SK-N-SH (cell line): ENCODE results near the gene MRPS2. TPM values are rescaled to one million over a fixed set of nuclear protein-coding genes. Genes with fewer than 3 reads are reported as not detected.
"Not testable (repeated sequence)": the region's sequence is repeated elsewhere in the genome, so short reads cannot be mapped to it uniquely, and the experiment has no call there.

ENCODE experiments used
- CTCF ChIA-PET: fragments of 300-600, 350-600 bp; formaldehyde crosslinking; extraction: SDS; loops from one replicate; lab custom pipeline; 2021; lab: Yijun Ruan, JAX
- POLR2A ChIA-PET: fragments of 350-600 bp; sonication (Branson Sonifier 250); formaldehyde crosslinking; extraction: SDS; loops from one replicate; lab custom pipeline; 2020; ENCODE audit warnings: antibody characterized with exemption, inconsistent platforms; lab: Yijun Ruan, JAX
- DNase-seq: peaks from one replicate; pipeline ENCODE4 v3.0.0; 2012
- H2AFZ ChIP-seq: fragments of 200-600 bp; sonication (generic); 2 replicates; pipeline ENCODE4 v1.8.1; 2016; ENCODE audit warnings: antibody characterized with exemption, mild to moderate bottlenecking, low read depth
- H3F3A ChIP-seq: fragments of 200-600 bp; sonication (generic); replicated peaks from 2 replicates; pipeline ENCODE3; 2016; ENCODE audit warnings: antibody characterized with exemption, mild to moderate bottlenecking; ENCODE audit not compliant: insufficient read depth
- H3K27ac ChIP-seq, 2 experiments: fragments of 200-500 bp in 1 of 2; fragments of 200-600 bp in 1 of 2; sonication (Bioruptor generic) in 1 of 2; sonication (generic), shearing (Covaris generic) in 1 of 2; 2 replicates each; pipeline versions ENCODE4 v1.5.1 to v1.6.1; 2014 to 2016; ENCODE audit warnings: low read depth in 2 of 2, inconsistent platforms in 1 of 2, low read length in 1 of 2, mild to moderate bottlenecking in 1 of 2, mixed read lengths in 1 of 2
- H3K27me3 ChIP-seq: fragments of 200-600 bp; sonication (generic), shearing (Covaris generic); 2 replicates; pipeline ENCODE4 v1.6.1; 2016; ENCODE audit warnings: mixed run types; ENCODE audit not compliant: insufficient read depth
- H3K36me3 ChIP-seq, 2 experiments: fragments of 200-500 bp in 1 of 2; fragments of 200-600 bp in 1 of 2; sonication (Bioruptor generic) in 1 of 2; sonication (generic) in 1 of 2; replicated peaks in 1 of 2; 2 replicates each; pipeline versions ENCODE3 to v1.5.1; 2014 to 2016; ENCODE audit warnings: low read length in 1 of 2, mild to moderate bottlenecking in 1 of 2; ENCODE audit not compliant: insufficient read depth in 2 of 2, control insufficient read depth in 1 of 2
- H3K4me1 ChIP-seq, 2 experiments: fragments of 200-500 bp in 1 of 2; fragments of 200-600 bp in 1 of 2; sonication (Bioruptor generic) in 1 of 2; sonication (generic), shearing (Covaris generic) in 1 of 2; 2 replicates each; pipeline versions ENCODE4 v1.5.1 to v1.6.1; 2014 to 2016; ENCODE audit warnings: low read depth in 1 of 2, low read length in 1 of 2, mixed run types in 1 of 2; ENCODE audit not compliant: insufficient read depth in 2 of 2, control insufficient read depth in 1 of 2
- H3K4me2 ChIP-seq: fragments of 200-600 bp; sonication (generic), shearing (Covaris generic); 2 replicates; pipeline ENCODE4 v1.6.1; 2017; ENCODE audit warnings: mixed run types
- H3K4me3 ChIP-seq, 2 experiments: fragments of 200-500 bp in 1 of 2; fragments of 200-600 bp in 1 of 2; sonication (Bioruptor generic) in 1 of 2; sonication (generic), shearing (Covaris generic) in 1 of 2; 2 replicates each; pipeline versions ENCODE4 v1.5.1 to v1.8.1; 2014 to 2016; ENCODE audit warnings: low read depth in 2 of 2, inconsistent platforms in 1 of 2, low read length in 1 of 2, mild to moderate bottlenecking in 1 of 2, mixed read lengths in 1 of 2, moderate library complexity in 1 of 2
- H3K79me2 ChIP-seq: fragments of 200-600 bp; sonication (generic); 2 replicates; pipeline ENCODE4 v1.8.1; 2017; ENCODE audit warnings: mild to moderate bottlenecking; ENCODE audit not compliant: insufficient read depth
- H3K9ac ChIP-seq: fragments of 200-600 bp; sonication (generic); 2 replicates; pipeline ENCODE4 v1.6.1; 2017; ENCODE audit warnings: mixed run types
- H3K9me2 ChIP-seq: fragments of 200-600 bp; sonication (generic); 2 replicates; pipeline ENCODE4 v1.6.1; 2017; ENCODE audit warnings: mixed run types
- H3K9me3 ChIP-seq: fragments of 200-600 bp; sonication (generic); 2 replicates; pipeline ENCODE4 v1.6.1; 2017; ENCODE audit warnings: mixed run types, mild to moderate bottlenecking, moderate library complexity
- H4K20me1 ChIP-seq: fragments of 200-600 bp; sonication (generic); 2 replicates; pipeline ENCODE4 v1.6.1; 2017; ENCODE audit warnings: mild to moderate bottlenecking, mixed run types; ENCODE audit not compliant: insufficient read depth
- ELF1 ChIP-seq: IDR thresholded peaks from 2 replicates; pipeline ENCODE4 v1.4.0; 2012
- EP300 ChIP-seq, 2 experiments: IDR thresholded peaks; 2 replicates each; pipeline versions ENCODE4 v1.4.0 to v1.6.1; 2012; ENCODE audit warnings: borderline replicate concordance in 1 of 2, low read depth in 1 of 2, low read length in 1 of 2
- EZH2phosphoT487 ChIP-seq: fragments of 200-600 bp; sonication (generic); IDR thresholded peaks from 2 replicates; pipeline ENCODE4 v1.6.1; 2017; ENCODE audit warnings: low read depth, mixed run types, mild to moderate bottlenecking, antibody characterized with exemption, moderate library complexity, borderline replicate concordance
- FOSL2 ChIP-seq: IDR thresholded peaks from 2 replicates; pipeline ENCODE4 v1.4.0; 2012; ENCODE audit warnings: low read depth, mild to moderate bottlenecking, moderate library complexity, borderline replicate concordance
- FOXJ3 ChIP-seq: sonication (generic); formaldehyde crosslinking; IDR thresholded peaks from 2 replicates; pipeline ENCODE4 v1.5.1; 2020; ENCODE audit warnings: mild to moderate bottlenecking, missing genetic modification reagents
- MXI1 ChIP-seq: IDR thresholded peaks from 2 replicates; pipeline ENCODE4 v1.6.1; 2012; ENCODE audit warnings: mild to moderate bottlenecking, low read depth, low read length, improper control_type of control experiment
- NRF1 ChIP-seq: IDR thresholded peaks from 2 replicates; pipeline ENCODE4 v1.6.1; 2012; ENCODE audit warnings: low read depth, mild to moderate bottlenecking, low read length
- RCOR1 ChIP-seq: fragments of 150-350 bp; IDR thresholded peaks from 2 replicates; pipeline ENCODE4 v1.6.1; 2017; ENCODE audit warnings: antibody characterized with exemption, low read length
- USF2 ChIP-seq: fragments of 150-350 bp; IDR thresholded peaks from 2 replicates; pipeline ENCODE4 v1.6.1; 2017; ENCODE audit warnings: antibody characterized with exemption, low read length, low read depth, borderline replicate concordance
- WGBS: methylation state at CpG from one replicate; pipeline ENCODE4 v1.1.6; 2017; ENCODE audit warnings: low lambda C conversion rate; 5-methylcytosine and 5-hydroxymethylcytosine counted together
- polyA plus RNA-seq, 3 experiments: library from polyadenylated mRNA; depleted of rRNA; stranded (reverse); fragments of >200 nt; gene quantifications; 2 replicates each; pipeline ENCODE4 v1.2.3, GENCODE V29; 2012

MRPS2 gene
- polyA plus RNA-seq, 1 of the 3 experiments (the other 2 are of a cell fraction) = 113 TPM

DNA sequence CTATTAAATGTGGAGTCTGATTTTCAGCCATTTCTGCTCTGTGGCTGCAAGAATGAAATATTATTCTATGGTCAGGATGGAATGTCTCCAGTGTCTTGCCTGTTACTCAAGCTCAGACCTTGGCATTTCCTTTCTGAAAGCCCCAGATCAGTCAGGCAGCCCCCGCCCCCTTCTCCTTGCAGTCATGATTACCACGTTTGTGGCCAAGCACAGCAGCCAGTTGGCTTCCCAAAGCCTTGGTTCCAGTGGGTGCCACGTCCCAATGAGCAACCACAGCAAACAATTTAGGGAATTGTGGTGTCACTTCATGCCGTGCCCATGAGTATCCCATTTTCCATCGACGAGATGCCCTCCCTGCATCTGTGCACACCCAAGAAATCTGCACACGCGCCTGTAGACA, 35.7 kb downstream of the MRPS2 start:
- H2AFZ ChIP-seq = no peak overlapping the region
- ChIA-PET CTCF (no interaction called here), POLR2A (no interaction called here)
- no peaks in the 10 kb centered on the region for H3K27me3 ChIP-seq
- DNase-seq = no peak
- no peak overlapping the region for H3K4me2 ChIP-seq
- TF ChIP-seq NRF1 = no peak
- TF ChIP-seq ELF1 = no peak
- TF ChIP-seq RCOR1 = no peak
- no peak for TF ChIP-seq FOSL2
- TF ChIP-seq MXI1 = no peak
- no peak for TF ChIP-seq EZH2phosphoT487
- TF ChIP-seq EP300 (IDR thresholded peaks at IDR 0.05; ENCODE audit: borderline replicate concordance in 1 of 2, low read depth in 1 of 2, low read length in 1 of 2) = no peak
- no peak for TF ChIP-seq FOXJ3 (CRISPR knock-in tag)
- no peaks in the 10 kb centered on the region for H3K4me1 ChIP-seq
- WGBS = 30% methylated on average over 8 of the region's 8 CpGs
- no peaks in the 10 kb centered on the region for H3K79me2 ChIP-seq
- H3K27ac ChIP-seq = no peak overlapping the region
- H3K9ac ChIP-seq = no peak overlapping the region
- H3F3A ChIP-seq = no peaks in the 10 kb centered on the region
- no peaks in the 10 kb centered on the region for H3K9me3 ChIP-seq
- no peaks in the 10 kb centered on the region for H3K9me2 ChIP-seq
- no peak overlapping the region for H3K4me3 ChIP-seq
- H3K36me3 ChIP-seq = no peaks in the 10 kb centered on the region
- no peaks in the 10 kb centered on the region for H4K20me1 ChIP-seq

DNA sequence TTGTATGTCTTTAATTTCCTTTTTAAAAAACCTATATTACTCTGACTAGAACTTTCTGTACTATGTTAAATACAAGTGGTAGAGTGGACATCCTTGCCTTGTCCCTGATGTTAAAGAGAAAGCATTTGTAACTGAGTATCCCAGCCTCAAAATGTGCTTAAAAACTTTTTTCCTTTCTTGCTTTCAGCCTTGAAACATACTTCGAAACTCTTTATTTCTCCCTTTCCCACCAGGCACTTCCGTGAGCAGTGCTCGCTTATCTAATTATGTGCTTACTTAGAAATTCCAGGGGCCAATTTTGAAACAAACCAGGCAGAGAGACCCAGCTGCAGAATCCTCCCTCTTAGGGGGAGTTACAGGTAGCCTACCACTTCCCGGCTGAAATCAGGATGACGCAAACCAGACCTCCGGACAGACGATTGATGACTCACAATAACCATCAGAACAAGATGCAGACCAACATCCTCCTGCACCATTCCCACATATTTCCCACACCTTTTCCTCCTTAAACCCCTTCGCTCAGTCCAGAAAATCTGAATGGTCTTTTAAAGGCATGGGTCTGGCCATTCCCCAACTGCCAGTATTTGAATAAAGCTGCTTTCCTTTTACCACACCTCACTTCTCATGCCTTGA, 42.9 kb downstream of the MRPS2 start:
- H3K4me3 ChIP-seq, H3K4me2 ChIP-seq, H3K27ac ChIP-seq, H3K79me2 ChIP-seq, H3K9me3 ChIP-seq, H4K20me1 ChIP-seq, H3K9me2 ChIP-seq, H3K9ac ChIP-seq, H3F3A ChIP-seq, H3K27me3 ChIP-seq, DNase-seq, POLR2A ChIA-PET, H3K36me3 ChIP-seq, H2AFZ ChIP-seq, H3K4me1 ChIP-seq: not testable (repeated sequence)
- CTCF ChIA-PET = interaction anchor here (0.6 kb wide), 1 partner anchor 592 kb away, joined by 3 read pairs; no protein-coding TSS in a partner anchor
- 10% methylated on average over 8 of the region's 8 CpGs for WGBS

DNA sequence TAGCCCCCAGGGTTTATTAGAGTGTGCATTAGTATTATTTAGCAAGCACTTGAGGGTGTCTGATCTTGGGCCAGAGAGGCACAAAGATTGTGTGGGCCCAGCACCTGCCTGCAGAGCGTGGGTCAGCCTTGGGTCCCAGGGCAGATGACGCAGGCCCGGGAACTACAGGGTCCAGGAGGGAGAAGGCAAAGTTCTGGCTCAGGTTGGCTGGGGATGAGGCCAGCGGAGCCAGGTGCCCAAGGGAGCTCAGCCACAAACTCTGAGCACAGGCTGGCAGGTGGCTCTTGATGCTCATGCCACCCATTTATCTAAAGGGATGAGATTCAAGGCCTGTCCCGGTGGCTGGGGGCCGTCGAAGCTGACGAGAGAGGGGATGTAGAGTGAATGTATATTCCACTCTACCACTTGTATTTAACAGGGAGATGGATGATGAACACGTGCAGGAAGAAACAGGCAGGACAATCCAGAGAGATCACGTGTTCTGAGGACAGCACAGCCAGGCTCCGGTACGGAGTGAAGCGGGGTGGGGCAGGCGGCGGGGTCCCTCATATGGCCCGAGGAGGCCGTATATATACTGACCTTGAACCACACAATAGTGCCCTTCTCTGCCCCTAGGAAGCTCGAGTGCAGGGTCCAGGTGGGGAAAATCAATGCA, 44.6 kb downstream of the MRPS2 start:
- no peak for TF ChIP-seq USF2
- H3K79me2 ChIP-seq = no peaks in the 10 kb centered on the region
- H3K36me3 ChIP-seq = no peaks in the 10 kb centered on the region

GRCh38 chr9:135545646-135546176, 45.2 kb downstream of the MRPS2 start, which contains the start of gene OBP2A:
Gene OBP2A (plus strand): TSS chr9:135546126. CDS start chr9:135546181, 55 bp downstream.
- H3K27ac ChIP-seq, H3K4me3 ChIP-seq, H3K9me3 ChIP-seq, DNase-seq, H3F3A ChIP-seq, H2AFZ ChIP-seq, H3K9me2 ChIP-seq, H3K79me2 ChIP-seq, H3K4me2 ChIP-seq, H3K9ac ChIP-seq, POLR2A ChIA-PET, H4K20me1 ChIP-seq, H3K36me3 ChIP-seq, CTCF ChIA-PET, H3K27me3 ChIP-seq, H3K4me1 ChIP-seq: not testable (repeated sequence)
- WGBS = 51% methylated on average over 6 of the region's 19 CpGs

More for the DNA sequence above, 44.6 kb downstream of the MRPS2 start:
- ChIA-PET CTCF (no interaction called here), POLR2A (no interaction called here)
- H3K4me3 ChIP-seq = no peak overlapping the region
- H3K9ac ChIP-seq = no peak overlapping the region
- H3K9me2 ChIP-seq = no peaks in the 10 kb centered on the region
- no peaks in the 10 kb centered on the region for H3K9me3 ChIP-seq
- H3F3A ChIP-seq = no peaks in the 10 kb centered on the region
- no peak overlapping the region for H3K27ac ChIP-seq
- H4K20me1 ChIP-seq = no peaks in the 10 kb centered on the region
- DNase-seq = no peak
- H3K4me1 ChIP-seq = no peaks in the 10 kb centered on the region
- no peak overlapping the region for H2AFZ ChIP-seq
- H3K27me3 ChIP-seq = no peaks in the 10 kb centered on the region
- WGBS = 66% methylated on average over 13 of the region's 18 CpGs
- no peak overlapping the region for H3K4me2 ChIP-seq
